ENCODE measurements around the gene KIAA1549.

DNA sequence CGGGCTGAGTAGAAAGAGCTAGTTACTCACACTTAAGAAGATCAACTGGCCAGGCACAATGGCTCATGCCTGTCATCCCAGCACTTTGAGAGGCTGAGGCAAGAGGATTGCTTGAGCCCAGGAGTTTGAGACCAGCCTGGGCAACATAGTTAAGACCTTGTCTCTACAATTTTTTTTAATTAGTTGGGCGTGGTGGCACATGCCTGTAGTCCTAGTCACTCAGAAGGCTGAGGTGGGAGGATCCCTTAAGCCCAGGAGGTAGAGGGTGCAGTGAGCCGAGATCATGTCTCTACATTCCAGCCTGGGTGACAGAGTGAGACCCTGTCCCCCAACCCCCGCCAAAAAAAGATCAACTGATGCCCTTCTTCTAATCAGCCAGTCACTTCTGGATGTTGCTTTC lies 108.6 kb downstream of the KIAA1549 start:
- TF ChIP-seq POLR2A (IDR thresholded peaks at IDR 0.05), result no peak
- TF ChIP-seq, protein P1, sequence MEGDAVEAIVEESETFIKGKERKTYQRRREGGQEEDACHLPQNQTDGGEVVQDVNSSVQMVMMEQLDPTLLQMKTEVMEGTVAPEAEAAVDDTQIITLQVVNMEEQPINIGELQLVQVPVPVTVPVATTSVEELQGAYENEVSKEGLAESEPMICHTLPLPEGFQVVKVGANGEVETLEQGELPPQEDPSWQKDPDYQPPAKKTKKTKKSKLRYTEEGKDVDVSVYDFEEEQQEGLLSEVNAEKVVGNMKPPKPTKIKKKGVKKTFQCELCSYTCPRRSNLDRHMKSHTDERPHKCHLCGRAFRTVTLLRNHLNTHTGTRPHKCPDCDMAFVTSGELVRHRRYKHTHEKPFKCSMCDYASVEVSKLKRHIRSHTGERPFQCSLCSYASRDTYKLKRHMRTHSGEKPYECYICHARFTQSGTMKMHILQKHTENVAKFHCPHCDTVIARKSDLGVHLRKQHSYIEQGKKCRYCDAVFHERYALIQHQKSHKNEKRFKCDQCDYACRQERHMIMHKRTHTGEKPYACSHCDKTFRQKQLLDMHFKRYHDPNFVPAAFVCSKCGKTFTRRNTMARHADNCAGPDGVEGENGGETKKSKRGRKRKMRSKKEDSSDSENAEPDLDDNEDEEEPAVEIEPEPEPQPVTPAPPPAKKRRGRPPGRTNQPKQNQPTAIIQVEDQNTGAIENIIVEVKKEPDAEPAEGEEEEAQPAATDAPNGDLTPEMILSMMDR (IDR thresholded peaks at IDR 0.05), result no peak
- TF ChIP-seq POLR2AphosphoS5 (IDR thresholded peaks at IDR 0.05), result no peak

Measured in stomach (tissue), 4 donors.